SK-N-SH (cell line): ENCODE data around the gene GADD45B.

Source experiments
- MAX ChIP-seq: IDR thresholded peaks from 2 replicates; pipeline ENCODE4 v1.4.0; 2012; ENCODE audit warnings: low read depth
- NFIC ChIP-seq: IDR thresholded peaks from 2 replicates; pipeline ENCODE4 v1.4.0; 2012; ENCODE audit warnings: borderline replicate concordance
- SIN3A ChIP-seq: IDR thresholded peaks from 2 replicates; pipeline ENCODE4 v1.6.1; 2012; ENCODE audit warnings: low read depth, mild to moderate bottlenecking, low read length, moderate library complexity, borderline replicate concordance
- ZBTB33 ChIP-seq: IDR thresholded peaks from 2 replicates; pipeline ENCODE4 v1.4.0; 2012; ENCODE audit warnings: low read depth, borderline replicate concordance
- TF ChIP-seq, protein P1 (sequence below): fragments of 200-600 bp; sonication (generic); IDR thresholded peaks from 2 replicates; pipeline ENCODE4 v1.6.1; 2017; ENCODE audit warnings: antibody characterized with exemption, mild to moderate bottlenecking, moderate library complexity

GRCh38 chr19:2464389-2464788, 11.5 kb upstream of the GADD45B start:
- TF ChIP-seq ZBTB33: no peak
- TF ChIP-seq, protein P1, sequence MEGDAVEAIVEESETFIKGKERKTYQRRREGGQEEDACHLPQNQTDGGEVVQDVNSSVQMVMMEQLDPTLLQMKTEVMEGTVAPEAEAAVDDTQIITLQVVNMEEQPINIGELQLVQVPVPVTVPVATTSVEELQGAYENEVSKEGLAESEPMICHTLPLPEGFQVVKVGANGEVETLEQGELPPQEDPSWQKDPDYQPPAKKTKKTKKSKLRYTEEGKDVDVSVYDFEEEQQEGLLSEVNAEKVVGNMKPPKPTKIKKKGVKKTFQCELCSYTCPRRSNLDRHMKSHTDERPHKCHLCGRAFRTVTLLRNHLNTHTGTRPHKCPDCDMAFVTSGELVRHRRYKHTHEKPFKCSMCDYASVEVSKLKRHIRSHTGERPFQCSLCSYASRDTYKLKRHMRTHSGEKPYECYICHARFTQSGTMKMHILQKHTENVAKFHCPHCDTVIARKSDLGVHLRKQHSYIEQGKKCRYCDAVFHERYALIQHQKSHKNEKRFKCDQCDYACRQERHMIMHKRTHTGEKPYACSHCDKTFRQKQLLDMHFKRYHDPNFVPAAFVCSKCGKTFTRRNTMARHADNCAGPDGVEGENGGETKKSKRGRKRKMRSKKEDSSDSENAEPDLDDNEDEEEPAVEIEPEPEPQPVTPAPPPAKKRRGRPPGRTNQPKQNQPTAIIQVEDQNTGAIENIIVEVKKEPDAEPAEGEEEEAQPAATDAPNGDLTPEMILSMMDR: no peak
- TF ChIP-seq NFIC: no peak
- no peak for TF ChIP-seq SIN3A
- TF ChIP-seq MAX: no peak
